Natural killer cell (primary cell): ENCODE measurements around the gene PRKAR1B. TPM values are rescaled to one million over a fixed set of nuclear protein-coding genes. Genes with fewer than 3 reads are reported as not detected.

Experiments used
- ATAC-seq, 3 donors: fragments of 150-1000 bp in 2 of 3; fragments of 200-7000 bp in 1 of 3; cut with Tn5 transposase; 1 replicate in 1 of 3; 2 replicates in 2 of 3; pipeline ENCODE4 v1.10.0; 2021; ENCODE audit warnings: mild to moderate bottlenecking in 2 of 3, moderate library complexity in 2 of 3
- DNase-seq, 2 donors: peaks; one replicate each; pipeline versions ENCODE4 v3.0.0 to v3.0.0-alpha.2; 2013 to 2021; ENCODE audit warnings: mixed read lengths in 1 of 2
- H3K27ac ChIP-seq: one replicate; pipeline ENCODE4 v1.5.1; 2013; ENCODE audit warnings: mild to moderate bottlenecking, low read length
- H3K27me3 ChIP-seq: one replicate; pipeline ENCODE4 v1.6.1; 2013; ENCODE audit warnings: low read length; ENCODE audit not compliant: control insufficient read depth, insufficient read depth
- H3K36me3 ChIP-seq: one replicate; pipeline ENCODE4 v1.6.1; 2013; ENCODE audit warnings: low read length; ENCODE audit not compliant: control insufficient read depth, insufficient read depth
- H3K4me1 ChIP-seq: one replicate; pipeline ENCODE4 v1.6.1; 2013; ENCODE audit warnings: low read length; ENCODE audit not compliant: control insufficient read depth, insufficient read depth
- H3K4me3 ChIP-seq: one replicate; pipeline ENCODE4 v1.5.1; 2013; ENCODE audit warnings: low read length
- H3K9me3 ChIP-seq: one replicate; pipeline ENCODE4 v1.6.1; 2013; ENCODE audit warnings: low read length; ENCODE audit not compliant: control insufficient read depth, insufficient read depth
- H3K27ac Mint-ChIP-seq, 2 donors: one replicate each; pipeline ENCODE4 v1.8.0; 2022; ENCODE audit warnings: mild to moderate bottlenecking in 2 of 2, mixed read lengths in 2 of 2, moderate library complexity in 1 of 2
- H3K27me3 Mint-ChIP-seq, 2 donors: one replicate each; pipeline ENCODE4 v1.8.0; 2022; ENCODE audit warnings: low read depth in 2 of 2, mixed read lengths in 2 of 2
- H3K36me3 Mint-ChIP-seq: one replicate; pipeline ENCODE4 v1.8.0; 2022; ENCODE audit warnings: mixed read lengths
- H3K4me1 Mint-ChIP-seq, 2 donors: one replicate each; pipeline ENCODE4 v1.8.0; 2022; ENCODE audit warnings: mixed read lengths in 2 of 2
- H3K4me3 Mint-ChIP-seq: one replicate; pipeline ENCODE4 v1.8.0; 2022; ENCODE audit warnings: mild to moderate bottlenecking, moderate library complexity, mixed read lengths
- H3K9me3 Mint-ChIP-seq, 2 donors: one replicate each; pipeline ENCODE4 v1.8.0; 2022; ENCODE audit warnings: mixed read lengths in 2 of 2
- WGBS: methylation state at CpG from one replicate; pipeline ENCODE4 v1.1.7; 2013; ENCODE audit warnings: missing lambda C conversion rate; ENCODE audit not compliant: insufficient coverage; 5-methylcytosine and 5-hydroxymethylcytosine counted together
- intact Hi-C: fragments of 100-400 bp; cut with micrococcal nuclease; formaldehyde crosslinking; loops from one replicate; pipeline ENCODE4 v1.14.2; 2022
- total RNA-seq, 4 donors: library from RNA; stranded (reverse); fragments of 120-200 nt in 1 of 4; gene quantifications; one replicate each; pipeline versions ENCODE4 v1.2.3 to v1.2.4, GENCODE V29; 2013 to 2022
- TF ChIP-seq, protein P1 (sequence below): fragments of 200-600 bp; IDR thresholded peaks from one replicate; pipeline ENCODE4 v1.8.0; 2022; ENCODE audit warnings: antibody characterized with exemption

PRKAR1B gene
- total RNA-seq, 3 donors from 2014 or later (not counting 1 experiment from before 2014, with no cell fraction given) = 2.4 to 3.8 (median 3.0) TPM

DNA sequence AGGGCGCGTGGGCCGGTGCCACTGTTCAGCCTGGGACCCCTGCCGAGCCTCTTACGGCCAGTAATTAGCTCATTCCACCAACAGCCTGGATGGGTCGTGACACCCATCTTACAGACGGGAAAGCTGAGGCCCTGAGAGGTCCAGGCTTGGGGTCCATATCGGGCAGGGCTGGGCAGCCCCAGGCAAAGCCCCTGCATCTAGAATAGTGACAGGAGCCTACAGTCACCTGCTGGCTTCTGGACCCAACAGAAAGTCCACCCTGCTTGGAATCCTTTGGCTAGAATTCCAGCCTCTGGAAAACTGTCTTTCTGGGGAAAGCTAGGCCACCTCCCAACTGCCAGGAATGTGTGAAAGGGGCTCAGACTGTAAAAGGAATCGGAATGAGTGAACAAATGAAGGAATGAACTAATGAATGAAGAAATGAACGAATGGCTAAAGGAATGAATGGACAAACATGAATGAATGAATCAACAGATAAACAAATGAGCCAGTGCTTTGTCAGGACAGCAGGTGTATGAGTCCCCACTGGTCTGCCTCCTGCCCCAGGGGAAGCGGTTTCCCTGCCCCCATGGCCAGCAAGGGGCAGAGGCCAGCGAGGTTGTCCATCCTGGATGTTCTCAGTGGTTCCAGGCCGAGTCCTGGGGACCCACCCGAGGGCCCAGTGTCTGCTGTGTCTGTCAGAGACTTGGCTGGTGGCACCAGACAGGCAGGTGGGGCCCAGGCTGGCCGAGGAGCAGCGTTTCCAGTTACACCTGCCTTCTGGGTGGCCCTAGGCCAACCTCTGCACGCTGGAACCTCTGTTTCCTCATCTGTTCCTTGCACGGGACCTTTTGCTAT lies 183.4 kb downstream of the PRKAR1B start:
- Histone ChIP-seq H3K4me1 (no peaks in the 10 kb centered on the region), H3K4me3 (no peak overlapping the region), H3K36me3 (no peaks in the 10 kb centered on the region), H3K27me3 (no peaks in the 10 kb centered on the region), H3K9me3 (peaks cover 3% of the 10 kb centered on the region), H3K27ac (no peak overlapping the region)
- H3K27ac Mint-ChIP-seq = no peak overlapping the region
- no peak overlapping the region for H3K4me3 Mint-ChIP-seq
- peaks cover 0 to 2% of the 10 kb centered on the region in 2 donors for H3K9me3 Mint-ChIP-seq
- intact Hi-C loops = no loop called here
- no peak for ATAC-seq
- H3K27me3 Mint-ChIP-seq = no peaks in the 10 kb centered on the region
- H3K36me3 Mint-ChIP-seq = no peaks in the 10 kb centered on the region
- DNase-seq = no peak
- TF ChIP-seq, protein P1, sequence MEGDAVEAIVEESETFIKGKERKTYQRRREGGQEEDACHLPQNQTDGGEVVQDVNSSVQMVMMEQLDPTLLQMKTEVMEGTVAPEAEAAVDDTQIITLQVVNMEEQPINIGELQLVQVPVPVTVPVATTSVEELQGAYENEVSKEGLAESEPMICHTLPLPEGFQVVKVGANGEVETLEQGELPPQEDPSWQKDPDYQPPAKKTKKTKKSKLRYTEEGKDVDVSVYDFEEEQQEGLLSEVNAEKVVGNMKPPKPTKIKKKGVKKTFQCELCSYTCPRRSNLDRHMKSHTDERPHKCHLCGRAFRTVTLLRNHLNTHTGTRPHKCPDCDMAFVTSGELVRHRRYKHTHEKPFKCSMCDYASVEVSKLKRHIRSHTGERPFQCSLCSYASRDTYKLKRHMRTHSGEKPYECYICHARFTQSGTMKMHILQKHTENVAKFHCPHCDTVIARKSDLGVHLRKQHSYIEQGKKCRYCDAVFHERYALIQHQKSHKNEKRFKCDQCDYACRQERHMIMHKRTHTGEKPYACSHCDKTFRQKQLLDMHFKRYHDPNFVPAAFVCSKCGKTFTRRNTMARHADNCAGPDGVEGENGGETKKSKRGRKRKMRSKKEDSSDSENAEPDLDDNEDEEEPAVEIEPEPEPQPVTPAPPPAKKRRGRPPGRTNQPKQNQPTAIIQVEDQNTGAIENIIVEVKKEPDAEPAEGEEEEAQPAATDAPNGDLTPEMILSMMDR = no peak
- no peaks in the 10 kb centered on the region for H3K4me1 Mint-ChIP-seq
- WGBS = 85% methylated on average over 18 of the region's 18 CpGs

DNA sequence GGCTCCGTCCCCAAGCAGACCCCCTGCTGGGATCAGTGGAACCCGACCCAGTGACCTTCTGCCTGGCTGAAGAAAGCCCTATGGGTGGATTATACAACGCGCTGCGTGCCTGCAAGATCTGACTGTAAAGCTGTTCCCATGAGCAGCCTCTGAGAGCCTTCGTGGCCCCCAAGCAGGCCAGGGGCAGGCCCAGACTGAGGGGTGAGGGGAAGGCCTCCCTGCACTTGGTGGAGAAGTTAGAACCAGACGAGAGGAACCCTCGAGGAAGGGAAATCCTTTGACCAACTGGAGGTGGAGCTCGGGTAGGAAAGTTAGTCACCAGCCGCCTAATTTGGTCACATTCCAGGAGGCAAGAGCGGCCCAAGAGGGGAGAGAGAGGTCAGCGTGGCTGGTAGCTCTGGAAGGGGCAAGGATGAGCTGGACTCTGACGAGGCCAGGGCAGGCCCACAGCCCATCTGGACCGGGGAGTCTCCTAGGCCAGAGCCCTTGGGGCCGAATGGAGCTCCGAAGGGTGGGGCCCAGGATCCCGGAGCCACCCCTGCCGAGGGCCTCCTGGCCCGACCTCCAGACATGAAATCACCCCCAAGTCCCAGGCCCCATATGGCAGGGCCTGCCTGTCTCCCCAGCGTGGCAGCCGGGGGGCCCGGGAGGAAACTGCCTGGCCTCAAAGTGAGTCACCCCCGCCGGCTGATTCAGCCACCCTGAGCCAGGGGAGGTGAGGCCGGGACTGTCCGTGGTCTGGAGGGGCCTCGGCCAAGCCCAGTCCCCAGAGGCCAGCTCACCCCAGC lies 184.2 kb downstream of the PRKAR1B start:
- Histone ChIP-seq H3K36me3 (no peaks in the 10 kb centered on the region), H3K27ac (no peak overlapping the region), H3K27me3 (no peaks in the 10 kb centered on the region), H3K9me3 (peaks cover 3% of the 10 kb centered on the region), H3K4me3 (no peak overlapping the region), H3K4me1 (no peaks in the 10 kb centered on the region)
- H3K36me3 Mint-ChIP-seq = no peaks in the 10 kb centered on the region
- no peak for ATAC-seq
- WGBS = 68% methylated on average over 27 of the region's 27 CpGs
- intact Hi-C loops = no loop called here
- peaks cover 0 to 2% of the 10 kb centered on the region in 2 donors for H3K9me3 Mint-ChIP-seq
- H3K27ac Mint-ChIP-seq = no peak overlapping the region
- DNase-seq = no peak
- no peak overlapping the region for H3K4me3 Mint-ChIP-seq
- H3K27me3 Mint-ChIP-seq = no peaks in the 10 kb centered on the region
- TF ChIP-seq, protein P1 = no peak
- H3K4me1 Mint-ChIP-seq = no peaks in the 10 kb centered on the region

DNA sequence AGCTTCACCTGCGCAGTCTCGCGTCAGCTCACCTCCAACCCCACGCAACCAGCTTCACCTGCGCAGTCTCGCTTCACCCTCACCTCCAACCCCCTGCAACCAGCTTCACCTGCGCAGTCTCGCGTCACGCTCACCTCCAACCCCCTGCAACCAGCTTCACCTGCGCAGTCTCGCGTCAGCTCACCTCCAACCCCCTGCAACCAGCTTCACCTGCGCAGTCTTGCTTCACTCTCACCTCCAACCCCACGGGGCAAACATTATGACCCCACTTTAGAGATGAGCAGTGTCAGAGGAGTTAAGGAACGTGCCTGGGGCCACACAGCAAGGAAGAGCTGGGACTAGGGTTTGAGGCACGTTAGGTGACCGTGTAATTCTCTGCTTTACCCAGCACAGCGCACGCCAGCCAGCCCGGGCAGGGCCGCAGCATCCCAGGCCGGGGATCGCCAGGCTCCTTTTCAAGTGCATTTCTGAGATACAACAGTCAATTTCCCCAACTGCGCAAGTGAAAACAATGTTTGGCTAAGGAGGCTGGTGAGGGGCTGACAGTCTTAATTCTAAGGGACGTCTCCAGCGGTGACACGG lies 184.9 kb downstream of the PRKAR1B start:
- ATAC-seq = no peak
- Mint-ChIP-seq H3K9me3 (peaks cover 0 to 2% of the 10 kb centered on the region in 2 donors), H3K27ac (no peak overlapping the region), H3K36me3 (no peaks in the 10 kb centered on the region), H3K4me1 (no peaks in the 10 kb centered on the region), H3K4me3 (no peak overlapping the region), H3K27me3 (no peaks in the 10 kb centered on the region)
- 95% methylated on average over 28 of the region's 28 CpGs for WGBS
- no peak overlapping the region for H3K27ac ChIP-seq
- TF ChIP-seq, protein P1 = no peak
- no peaks in the 10 kb centered on the region for H3K4me1 ChIP-seq
- peaks cover 3% of the 10 kb centered on the region for H3K9me3 ChIP-seq
- intact Hi-C loops = no loop called here
- H3K36me3 ChIP-seq = no peaks in the 10 kb centered on the region
- DNase-seq = no peak
- no peak overlapping the region for H3K4me3 ChIP-seq
- H3K27me3 ChIP-seq = no peaks in the 10 kb centered on the region
